HG03520 (cell line): ENCODE measurements around the gene COX4I1.
"Not testable (repeated sequence)": the region's sequence is repeated elsewhere in the genome, so short reads cannot be mapped to it uniquely, and the experiment has no call there.

Source experiments
- ATAC-seq: cut with Tn5 transposase; IDR thresholded peaks from one replicate; pipeline ENCODE4 v1.9.1; 2021; ENCODE audit warnings: mild to moderate bottlenecking, moderate library complexity; ENCODE audit not compliant: unreplicated experiment

COX4I1 gene

DNA sequence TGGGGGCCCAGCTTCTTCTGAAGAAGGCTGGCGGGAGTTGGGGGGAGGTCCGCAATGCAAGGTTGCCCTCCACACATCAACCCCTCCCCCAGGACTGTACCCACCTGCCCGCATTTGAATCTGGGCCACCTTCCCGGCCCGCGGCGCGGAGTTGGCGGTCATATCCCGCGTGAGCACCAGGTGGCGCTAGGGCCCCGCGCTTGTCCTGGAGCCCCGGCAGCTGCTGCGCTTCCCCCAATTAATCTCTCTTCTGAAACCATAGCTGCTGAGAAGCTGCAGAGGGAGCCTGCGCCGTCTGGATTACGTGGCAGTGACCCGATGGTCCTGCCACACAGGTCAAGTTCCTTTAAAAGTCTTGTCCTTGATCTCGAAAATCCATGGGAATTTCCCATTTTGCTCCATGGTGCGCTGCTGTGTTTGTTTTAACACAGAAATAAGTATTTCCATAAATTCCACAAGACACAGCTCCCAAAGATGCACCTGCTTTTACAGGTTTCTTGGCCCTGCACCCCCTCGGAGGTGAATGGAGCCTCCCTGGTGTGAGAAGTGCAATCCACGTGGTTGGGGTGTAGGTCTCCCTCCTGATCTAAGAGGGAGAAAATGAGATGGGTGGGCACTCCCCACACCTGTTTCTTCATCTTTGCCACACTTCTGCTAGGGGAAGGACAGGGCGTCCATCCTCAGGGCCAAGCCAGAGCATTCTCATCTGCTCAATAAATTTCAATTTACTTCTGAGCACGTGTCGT is 22.1 kb downstream of the COX4I1 start:
- ATAC-seq: peak; percentile 52

DNA sequence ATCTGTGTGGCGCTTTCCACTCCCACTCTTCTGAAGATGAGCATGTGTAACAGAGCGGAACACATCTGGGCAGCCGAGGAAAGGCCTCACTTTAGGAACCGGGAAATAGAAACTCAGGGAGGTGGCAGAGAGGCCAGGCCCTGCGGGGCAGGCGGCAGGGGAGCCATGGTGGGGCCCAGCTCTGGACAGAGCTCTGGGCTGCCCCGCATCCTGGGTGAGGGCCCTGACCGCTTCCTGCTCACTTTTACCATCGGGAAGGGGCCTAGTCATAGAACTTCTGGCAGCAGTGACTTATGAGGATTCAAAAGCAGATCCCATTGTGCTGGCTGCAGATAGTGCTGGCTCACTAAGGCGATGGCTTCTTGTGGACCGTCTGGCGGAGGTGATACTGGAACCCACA is 22.6 kb downstream of the COX4I1 start:
- ATAC-seq: no peak

DNA sequence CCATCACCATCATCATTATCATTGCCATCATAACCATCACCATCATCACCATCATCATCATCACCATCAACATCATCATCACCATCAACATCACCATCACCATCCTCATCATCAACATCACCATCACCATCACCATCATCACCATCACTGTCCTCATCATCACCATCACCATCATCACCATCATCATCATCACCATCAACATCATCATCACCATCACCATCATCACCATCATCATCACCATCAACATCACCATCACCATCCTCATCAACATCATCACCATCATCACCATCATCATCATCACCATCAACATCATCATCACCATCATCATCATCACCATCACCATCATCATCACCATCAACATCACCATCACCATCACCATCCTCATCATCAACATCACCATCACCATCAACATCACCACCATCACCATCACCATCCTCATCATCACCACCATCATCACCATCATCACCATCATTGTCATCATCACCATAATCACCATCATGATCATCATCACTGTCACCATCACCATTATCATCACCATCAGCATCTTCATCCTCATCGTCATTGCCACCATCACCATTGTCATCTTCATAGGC is 23.9 kb downstream of the COX4I1 start:
- no peak for ATAC-seq

DNA sequence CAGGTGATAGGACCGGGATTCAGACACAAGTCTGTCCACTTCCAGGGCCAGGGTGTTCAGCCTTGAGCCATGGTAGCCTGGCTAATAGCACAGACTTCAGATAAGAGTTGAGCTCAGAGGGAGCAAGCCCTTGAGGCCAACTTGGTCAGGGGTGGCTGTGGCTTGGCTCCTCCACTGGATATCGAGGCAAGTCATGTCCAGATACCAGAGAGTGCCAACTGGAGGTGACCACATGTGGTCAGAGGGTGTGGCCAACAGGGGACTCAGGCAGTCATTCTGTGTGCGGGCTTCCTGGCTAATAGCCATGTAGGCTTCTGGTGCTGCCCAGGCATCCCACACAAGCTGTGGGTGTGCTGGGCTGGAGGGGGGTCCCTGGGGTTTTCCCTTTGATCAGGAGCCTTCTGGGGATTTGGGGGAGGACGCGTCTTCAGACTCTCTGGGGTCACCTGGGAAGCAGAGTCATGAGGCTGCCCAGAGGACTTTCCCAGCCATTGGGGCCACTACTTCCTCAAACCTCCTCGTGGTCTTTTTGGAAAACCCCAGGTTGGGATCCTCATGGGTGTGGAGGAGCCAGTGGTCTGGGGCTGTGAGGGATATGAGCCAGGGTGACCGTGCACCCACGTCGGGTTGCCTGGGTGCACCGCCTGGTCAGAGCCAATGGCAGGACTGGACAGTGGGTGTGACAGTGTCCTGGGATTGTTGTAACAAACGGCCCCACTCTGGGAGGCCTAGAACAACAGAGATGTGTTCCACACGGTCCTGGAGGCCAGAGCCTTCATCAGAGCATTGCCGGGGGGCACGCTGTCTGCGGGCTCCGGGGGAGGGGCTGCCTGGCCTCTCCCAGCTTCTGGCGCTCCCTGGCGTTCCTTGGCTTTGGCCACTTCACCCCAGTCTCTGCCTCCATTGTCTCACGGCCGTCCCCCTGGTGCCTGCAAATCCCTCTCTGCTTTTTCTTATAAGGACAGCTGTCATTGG is 25.0 kb downstream of the COX4I1 start:
- no peak for ATAC-seq

DNA sequence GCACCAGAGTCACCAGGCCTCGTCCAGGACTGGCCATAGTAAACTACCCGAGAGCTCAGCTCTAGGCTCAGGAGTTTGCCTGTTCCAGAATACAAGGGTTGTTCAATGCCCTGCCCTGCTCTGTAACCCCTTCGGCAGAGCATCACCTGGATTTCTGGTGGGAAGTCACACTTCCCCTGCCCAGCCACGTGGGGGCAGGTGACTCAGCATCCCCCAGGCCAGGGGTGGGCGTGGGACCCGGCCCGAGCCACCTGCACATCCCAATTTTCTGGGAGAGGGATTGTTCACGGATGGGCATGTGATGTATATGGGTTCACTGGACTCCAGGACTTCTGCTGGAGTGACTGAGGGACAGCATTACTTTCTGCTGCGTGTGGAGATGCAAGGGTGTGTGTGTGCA is 25.8 kb downstream of the COX4I1 start:
- no peak for ATAC-seq

DNA sequence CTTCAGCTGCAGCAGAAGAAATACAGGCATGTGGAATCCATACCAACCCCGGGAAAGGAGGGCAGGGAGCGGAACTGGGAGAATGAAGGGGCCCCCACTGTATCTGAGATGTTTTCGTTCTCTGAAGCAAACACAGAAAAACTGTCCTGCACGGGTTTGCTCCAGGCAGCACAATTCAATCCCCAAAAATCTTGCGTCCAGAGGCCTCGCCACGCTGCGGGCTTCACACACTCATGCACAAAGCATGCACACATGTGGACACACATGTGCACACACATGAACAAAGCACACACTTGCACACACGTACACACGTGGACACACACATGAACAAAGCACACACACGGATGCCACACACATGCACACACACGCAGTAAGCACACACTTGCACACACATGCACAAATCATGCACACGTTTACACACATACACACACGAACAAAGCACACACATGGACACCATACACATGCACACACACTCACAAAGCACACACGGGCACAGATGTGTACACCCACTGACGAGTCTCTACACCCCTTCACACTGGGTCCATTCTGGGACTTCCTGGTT is 27.3 kb downstream of the COX4I1 start:
- no peak for ATAC-seq

DNA sequence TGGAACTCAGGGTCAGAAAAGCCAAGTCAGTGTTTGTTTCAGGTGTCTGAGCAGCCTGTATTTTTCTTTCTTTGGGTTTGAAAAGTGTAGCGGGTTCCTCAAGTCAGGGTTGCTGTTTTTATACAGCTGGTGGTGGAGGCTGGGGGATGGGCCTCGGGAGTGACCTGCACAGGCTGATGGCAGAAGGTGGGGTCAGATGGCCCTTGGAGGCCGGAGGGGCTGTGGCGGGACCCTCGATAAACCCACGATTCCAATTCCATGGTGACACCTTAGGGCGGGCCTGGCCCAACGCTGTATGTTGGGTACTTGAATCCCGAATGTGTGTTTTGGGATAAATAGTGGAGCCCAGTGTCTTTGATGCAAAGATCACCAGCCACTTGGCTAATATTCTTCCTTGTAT is 28.7 kb downstream of the COX4I1 start:
- ATAC-seq: no peak

DNA sequence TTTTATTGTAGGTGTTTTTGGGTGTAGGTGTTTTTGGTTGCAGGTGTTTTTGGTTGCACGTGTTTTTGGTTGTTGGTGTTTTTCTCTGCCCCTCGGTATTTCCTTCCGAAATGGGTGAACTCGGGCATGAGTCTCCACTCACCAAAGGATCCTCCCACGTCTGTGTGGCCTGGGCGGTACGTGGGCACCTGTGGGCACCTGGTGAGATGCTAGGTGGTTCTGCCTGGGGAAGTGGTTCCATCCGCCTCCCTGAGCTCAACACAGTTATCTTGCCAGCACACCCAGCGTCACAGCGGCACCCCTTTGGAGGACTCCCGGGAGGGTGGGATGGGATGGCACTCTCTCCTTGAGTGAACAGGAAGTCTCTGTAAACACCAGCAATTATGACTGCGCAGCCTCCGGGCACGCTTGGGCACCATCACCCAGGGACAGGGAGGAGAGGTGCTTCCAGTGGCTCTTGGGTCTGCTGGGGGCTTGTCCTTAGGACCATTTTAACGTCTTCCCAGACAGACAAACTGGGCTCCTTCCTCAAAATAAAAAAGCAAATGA is 29.8 kb downstream of the COX4I1 start:
- no peak for ATAC-seq

DNA sequence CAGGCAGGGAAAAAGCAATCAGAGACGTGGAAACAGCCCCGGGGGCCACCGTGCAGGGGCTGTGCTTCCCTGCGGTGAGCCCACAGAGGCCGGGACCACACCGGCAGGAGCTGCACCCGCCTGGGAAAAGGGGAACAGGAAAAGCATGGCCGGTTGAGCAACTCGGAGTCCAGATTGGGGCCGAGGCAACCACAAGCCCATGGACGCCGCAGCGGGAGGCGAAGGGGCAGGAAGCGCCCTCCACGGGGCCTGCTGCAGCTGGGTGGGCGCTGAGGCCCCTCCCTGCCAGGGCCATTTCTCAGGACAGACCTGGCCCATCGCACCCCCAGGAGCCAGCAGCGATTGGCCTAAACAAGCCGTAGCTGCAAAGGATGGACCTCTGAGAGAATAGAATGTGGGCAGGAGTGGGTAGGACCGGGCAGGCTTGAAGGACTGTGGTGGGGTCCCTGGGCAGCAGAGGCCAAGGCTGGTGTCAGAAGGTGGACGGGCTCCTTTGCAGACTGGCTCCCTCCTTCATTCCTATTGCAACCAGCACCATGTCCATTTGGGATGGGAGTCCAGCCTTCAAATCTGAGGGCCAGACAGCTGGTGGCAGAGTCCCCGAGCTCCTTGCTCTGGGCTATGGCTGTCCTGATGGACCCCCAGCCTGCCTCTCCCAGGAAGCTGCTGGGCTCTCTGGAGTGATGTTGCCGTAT is 30.4 kb downstream of the COX4I1 start:
- no peak for ATAC-seq

DNA sequence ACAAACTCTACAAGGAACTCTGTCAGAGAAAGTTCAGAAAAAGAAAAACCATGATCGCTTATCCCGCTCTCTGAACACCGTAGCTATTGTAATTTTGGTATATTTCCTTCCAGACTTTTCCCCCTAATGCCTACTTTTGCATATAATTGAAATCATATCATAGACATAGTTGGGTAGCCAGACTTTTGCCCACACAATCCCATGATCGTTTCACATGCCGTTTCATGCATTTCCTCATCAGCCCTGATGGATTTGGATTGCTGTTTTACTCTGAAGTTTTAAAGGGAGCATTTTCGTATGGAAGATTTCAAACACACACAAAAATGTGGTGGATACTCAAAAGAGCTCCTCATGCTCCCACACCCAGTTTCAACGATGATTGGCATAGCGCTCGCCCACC is 31.3 kb downstream of the COX4I1 start:
- ATAC-seq: no peak

DNA sequence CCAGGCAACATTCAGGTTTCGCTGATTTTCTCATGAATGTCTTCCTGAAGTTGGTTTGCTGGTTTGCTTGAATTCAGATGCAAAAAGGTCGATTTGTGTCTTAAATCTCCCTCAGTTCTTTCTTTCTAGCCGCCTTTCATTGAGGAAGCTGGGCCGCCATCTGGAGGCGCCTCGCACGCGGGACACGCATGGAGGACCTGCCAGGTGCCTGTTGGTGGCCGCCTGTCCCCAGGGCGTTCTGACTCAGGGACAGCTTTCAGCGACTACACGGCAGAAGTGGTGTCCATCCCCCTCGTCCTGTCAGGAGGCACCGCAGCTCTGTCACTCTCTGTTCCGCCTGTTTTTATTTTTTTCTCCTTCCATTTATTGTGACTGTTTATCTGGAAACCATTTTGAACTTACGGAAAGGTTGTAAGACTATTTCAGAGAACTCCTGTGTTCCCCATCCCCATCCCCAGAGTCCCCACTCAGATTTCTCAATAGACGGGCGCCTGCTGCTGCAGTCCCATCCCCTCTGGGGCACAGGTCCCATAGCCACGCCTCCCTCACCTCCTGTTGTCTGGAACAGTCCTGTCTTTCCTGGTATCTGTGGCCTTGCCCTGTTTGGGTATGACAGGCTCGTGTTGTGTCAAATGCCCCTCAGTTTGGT is 33.2 kb downstream of the COX4I1 start:
- ATAC-seq: no peak

DNA sequence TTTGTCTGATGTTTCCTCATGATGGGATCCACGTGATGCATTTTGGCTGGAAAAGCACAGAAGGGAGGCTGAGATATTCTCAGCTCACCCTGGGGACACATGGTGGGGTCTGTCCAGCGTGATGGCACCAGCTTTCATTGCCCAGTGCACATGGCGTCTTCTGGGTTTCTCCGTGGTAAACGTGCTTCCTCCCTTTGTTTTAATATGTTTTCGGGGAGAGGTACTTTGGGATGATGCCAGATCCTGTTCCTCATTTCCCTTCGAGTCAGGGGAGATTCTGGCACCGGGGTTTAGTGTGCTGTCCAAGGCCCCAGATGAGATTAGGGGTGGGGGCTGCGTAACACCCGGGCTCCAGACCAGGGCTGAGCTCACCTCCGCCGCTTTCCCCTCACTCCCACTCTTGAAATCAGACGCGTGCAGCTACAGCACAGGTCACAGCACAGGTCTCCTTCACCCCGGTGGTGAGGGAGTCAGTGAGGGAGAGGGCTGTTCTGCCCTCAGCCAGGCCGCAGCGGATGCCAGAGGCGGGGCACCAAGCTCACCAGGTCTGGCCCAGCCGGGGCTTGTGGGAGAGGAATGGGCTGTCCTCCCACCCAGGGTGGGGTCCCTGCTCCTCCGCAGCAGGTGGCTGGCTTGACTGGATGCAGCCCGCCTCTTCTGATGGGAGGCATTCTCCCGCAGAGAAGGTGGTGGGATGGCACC is 33.9 kb downstream of the COX4I1 start:
- ATAC-seq: no peak

DNA sequence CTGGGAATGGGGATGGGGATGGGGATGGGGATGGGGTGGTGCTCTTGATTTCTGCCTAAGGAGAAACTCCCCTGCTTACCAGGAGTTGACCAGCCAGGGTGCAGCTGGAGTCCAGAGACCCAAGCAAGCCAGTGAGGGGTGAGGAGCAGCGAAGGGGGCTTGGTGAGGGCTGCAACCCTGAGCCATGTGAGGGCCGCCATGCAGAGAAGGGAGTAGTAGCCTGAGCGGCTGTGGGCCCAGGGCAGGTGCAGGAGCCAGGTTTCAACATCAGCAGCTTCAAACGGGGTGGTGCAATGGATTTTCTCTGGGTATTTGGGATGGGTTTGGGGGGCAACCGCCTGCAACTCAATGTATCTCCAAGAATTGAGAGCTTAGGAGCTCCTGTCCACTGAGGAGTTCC is 35.2 kb downstream of the COX4I1 start:
- no peak for ATAC-seq

DNA sequence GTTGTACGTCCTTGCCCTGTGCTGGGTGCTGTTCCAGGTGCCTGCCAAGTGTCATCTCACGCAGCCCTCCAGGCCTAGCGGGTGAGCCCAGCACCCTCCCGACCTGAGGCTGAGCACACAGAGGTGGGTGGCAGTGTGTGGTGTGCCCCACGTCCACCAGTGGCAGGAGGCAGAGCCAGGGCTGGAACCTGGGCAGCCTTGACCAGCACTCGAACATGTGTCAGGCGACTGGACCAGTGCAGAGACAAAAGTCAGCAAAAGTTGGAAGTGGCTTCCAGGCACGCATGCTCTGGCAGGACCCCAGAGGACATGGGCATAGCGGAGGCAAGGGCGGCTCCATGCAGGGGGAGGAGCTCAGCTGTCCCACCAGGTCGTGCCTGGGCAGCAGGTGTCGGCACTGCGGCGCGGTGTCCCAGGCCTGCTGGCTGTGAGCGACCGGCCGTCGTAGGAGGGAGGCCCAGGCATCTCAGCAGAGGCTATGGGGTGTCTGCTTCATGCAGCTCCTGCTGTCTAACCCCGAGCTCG is 35.8 kb downstream of the COX4I1 start:
- ATAC-seq: no peak

DNA sequence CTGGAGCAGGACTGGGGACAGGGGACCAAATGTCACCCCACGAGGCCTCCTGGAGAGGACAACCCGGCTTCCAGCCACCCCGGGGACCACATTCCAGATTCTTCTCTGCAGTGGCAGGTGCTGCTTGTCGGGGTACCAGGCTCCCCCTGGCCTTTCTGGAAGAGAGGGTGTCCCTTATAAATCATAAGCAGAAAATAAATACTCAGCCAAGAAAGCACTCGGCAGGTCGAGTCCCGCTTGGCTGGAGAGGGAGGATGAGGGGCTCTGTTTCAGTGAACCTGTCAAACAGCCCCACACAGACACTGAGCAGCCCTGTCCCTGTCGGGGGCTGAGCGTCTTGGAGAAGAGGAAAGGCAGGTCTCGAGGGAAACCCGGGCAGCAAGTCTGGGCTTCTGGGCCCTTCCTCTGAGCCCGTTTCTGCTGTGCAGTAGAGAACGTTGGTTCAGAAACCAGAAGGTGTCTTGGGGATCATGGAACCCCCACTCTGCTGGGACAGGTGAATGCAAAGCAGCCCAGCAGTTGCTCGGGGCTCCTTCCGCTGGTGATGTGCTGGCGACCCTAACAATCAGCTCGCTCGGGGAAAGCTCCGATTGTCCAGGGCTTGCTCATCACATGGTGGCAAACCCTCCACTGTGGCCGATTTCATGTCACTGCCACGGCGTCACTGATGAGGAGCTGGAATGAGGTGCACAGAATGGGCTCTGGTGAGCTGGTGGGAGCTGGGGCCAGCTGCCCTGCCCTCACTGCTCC is 36.6 kb downstream of the COX4I1 start:
- ATAC-seq: no peak

DNA sequence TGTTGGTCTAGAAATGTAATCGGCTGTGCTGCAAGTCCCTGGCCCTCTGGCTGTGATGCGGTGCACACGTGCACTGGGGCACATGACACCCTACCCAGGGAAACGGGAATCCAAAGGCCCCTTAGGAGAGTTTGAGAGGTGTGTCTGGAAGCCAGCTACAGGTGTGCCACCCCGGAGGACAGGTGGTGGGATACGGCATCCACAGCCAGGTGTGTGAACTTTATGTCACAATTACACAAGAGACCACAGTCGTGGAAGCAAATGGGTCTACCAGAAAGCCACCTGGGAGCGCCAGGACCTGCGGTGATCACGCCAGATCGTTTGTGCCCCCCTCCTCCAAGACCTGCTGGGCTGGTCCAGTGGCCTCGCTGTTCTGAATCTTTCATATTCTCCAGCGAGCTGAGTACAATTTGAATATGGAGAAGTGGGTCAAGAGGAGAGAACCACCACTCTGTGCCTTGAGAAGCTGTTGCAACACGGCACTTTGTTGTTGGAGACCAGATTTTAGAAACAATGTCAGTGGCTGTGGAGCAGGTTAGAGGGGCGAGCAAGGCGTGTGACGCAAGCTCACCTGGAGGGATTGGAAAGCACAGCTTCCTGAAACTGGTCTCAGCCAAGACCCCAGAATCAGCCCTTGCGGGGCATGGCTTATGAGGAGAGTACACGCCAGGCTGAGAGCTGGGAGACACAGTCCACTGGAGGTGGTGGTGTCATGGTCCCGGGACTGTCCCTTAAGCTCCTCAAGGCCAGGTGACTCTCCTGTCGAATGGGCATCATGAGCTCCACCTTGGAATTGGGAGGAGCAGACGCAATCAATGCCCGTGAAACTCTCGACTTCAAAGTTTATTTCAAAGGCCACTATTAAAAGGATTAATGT is 37.4 kb downstream of the COX4I1 start:
- no peak for ATAC-seq

DNA sequence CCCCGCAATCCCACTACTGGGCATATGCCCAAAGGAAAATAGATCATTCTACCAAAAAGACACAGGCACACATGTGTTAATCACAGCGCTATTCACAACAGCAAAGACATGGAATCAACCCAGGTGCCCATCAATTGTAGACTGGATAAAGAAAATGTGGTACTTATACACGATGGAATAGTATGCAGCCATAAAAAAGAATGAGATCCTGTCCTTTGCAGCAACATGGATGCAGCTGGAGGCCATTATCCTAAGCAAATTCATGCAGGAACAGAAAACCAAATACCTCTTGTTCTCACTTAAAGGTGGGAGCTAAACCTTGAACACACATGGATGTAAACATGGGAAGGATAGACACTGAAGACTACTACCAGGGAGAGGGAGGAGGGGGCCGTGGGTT is 38.2 kb downstream of the COX4I1 start:
- not testable (repeated sequence) for ATAC-seq
